CD4-positive, alpha-beta T cell treated with Interleukin-12 subunit alpha and Interleukin-12 subunit beta, for 1 hour (primary cell): ENCODE results near the gene LEMD1.
"Not testable (repeated sequence)": the region's sequence is repeated elsewhere in the genome, so short reads cannot be mapped to it uniquely, and the experiment has no call there.

Source experiments
- DNase-seq: peaks from one replicate; pipeline ENCODE4 v3.0.0-alpha.2; 2020

LEMD1 gene

GRCh38 chr1:205424901-205425600 is 3.2 kb upstream of the LEMD1 start:
- no peak for DNase-seq

GRCh38 chr1:205423814-205424399 is 2.1 kb upstream of the LEMD1 start:
- no peak for DNase-seq

- DNase-seq, result no peak
These were observed 1.3 kb upstream of the LEMD1 start for GRCh38 chr1:205422993-205423642.

- no peak for DNase-seq
These were observed 918 bp downstream of the LEMD1 start for GRCh38 chr1:205420938-205421337.

- no peak for DNase-seq
These were observed 3.8 kb downstream of the LEMD1 start for GRCh38 chr1:205417870-205418635.

- DNase-seq, result no peak
These were observed 5.5 kb downstream of the LEMD1 start for GRCh38 chr1:205416322-205416721.

- DNase-seq, result no peak
These were observed 11.1 kb downstream of the LEMD1 start for GRCh38 chr1:205410581-205411298.

- no peak for DNase-seq
These were observed 13.9 kb downstream of the LEMD1 start for GRCh38 chr1:205407970-205408369.

GRCh38 chr1:205406252-205406651 is 15.6 kb downstream of the LEMD1 start:
- DNase-seq, result not testable (repeated sequence)

- not testable (repeated sequence) for DNase-seq
These were observed 17.4 kb downstream of the LEMD1 start for GRCh38 chr1:205404484-205404883.

- DNase-seq, result no peak
These were observed 23.3 kb downstream of the LEMD1 start for GRCh38 chr1:205398586-205398985.

GRCh38 chr1:205396967-205397616 is 24.8 kb downstream of the LEMD1 start:
- peak; percentile 55 for DNase-seq

- DNase-seq, result no peak
These were observed 26.2 kb downstream of the LEMD1 start for GRCh38 chr1:205395616-205396015.

GRCh38 chr1:205392650-205393049 is 29.2 kb downstream of the LEMD1 start:
- no peak for DNase-seq

- DNase-seq, result no peak
These were observed 30.5 kb downstream of the LEMD1 start for GRCh38 chr1:205391386-205391785.

GRCh38 chr1:205387845-205388244 is 34.0 kb downstream of the LEMD1 start:
- DNase-seq, result no peak

GRCh38 chr1:205382990-205383389 is 38.9 kb downstream of the LEMD1 start:
- not testable (repeated sequence) for DNase-seq

GRCh38 chr1:205382561-205382960 is 39.3 kb downstream of the LEMD1 start:
- no peak for DNase-seq

GRCh38 chr1:205381305-205381704 is 40.6 kb downstream of the LEMD1 start:
- DNase-seq, result no peak

GRCh38 chr1:205380882-205381281 is 41.0 kb downstream of the LEMD1 start:
- DNase-seq, result no peak

GRCh38 chr1:205379056-205379455 is 42.8 kb downstream of the LEMD1 start:
- no peak for DNase-seq

- no peak for DNase-seq
These were observed 44.5 kb downstream of the LEMD1 start for GRCh38 chr1:205377355-205377754.
